ENCODE measurements around the gene EML5.
A peak's percentile ranks its signal among the peaks of the same experiment; 100 is the strongest.
"Not testable (repeated sequence)": the region's sequence is repeated elsewhere in the genome, so short reads cannot be mapped to it uniquely, and the experiment has no call there.

EML5 gene

GRCh38 chr14:88802596-88802995 lies 9.8 kb upstream of the EML5 start:
- no peak for DNase-seq (ENCODE audit: low read depth in 2 of 2)

- DNase-seq (ENCODE audit: low read depth in 2 of 2) = no peak
Measured at GRCh38 chr14:88799522-88799921, 6.8 kb upstream of the EML5 start.

DNA sequence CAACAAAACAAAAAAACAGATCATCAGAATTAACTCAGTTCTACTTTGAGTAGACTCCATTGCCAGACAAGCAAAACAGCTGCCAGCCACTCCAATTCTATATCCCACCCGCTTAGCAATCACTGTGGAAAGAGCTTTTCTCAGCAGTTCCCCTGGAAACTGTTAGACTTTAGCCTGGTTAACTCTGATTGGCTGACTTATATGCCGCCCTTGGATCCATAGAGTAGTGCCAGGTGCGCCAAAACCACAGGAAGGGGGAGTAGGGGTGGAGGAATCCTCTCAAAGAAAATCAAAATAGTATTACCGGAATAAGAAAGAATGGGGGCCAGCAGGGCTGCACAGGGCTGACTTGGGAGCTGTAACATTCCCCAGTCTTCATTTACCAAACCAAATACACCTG lies 5.4 kb upstream of the EML5 start:
- no peak for DNase-seq (ENCODE audit: low read depth in 2 of 2)

GRCh38 chr14:88793259-88793625 lies 489 bp upstream of the EML5 start:
- DNase-seq (ENCODE audit: low read depth in 2 of 2) = no peak

- peak in 1 of 2 donors; percentile 26 for DNase-seq (ENCODE audit: low read depth in 2 of 2)
Measured at GRCh38 chr14:88791629-88792472, 902 bp downstream of the EML5 start.

- DNase-seq (ENCODE audit: low read depth in 2 of 2) = no peak
Measured at GRCh38 chr14:88791252-88791621, 1.5 kb downstream of the EML5 start.

DNA sequence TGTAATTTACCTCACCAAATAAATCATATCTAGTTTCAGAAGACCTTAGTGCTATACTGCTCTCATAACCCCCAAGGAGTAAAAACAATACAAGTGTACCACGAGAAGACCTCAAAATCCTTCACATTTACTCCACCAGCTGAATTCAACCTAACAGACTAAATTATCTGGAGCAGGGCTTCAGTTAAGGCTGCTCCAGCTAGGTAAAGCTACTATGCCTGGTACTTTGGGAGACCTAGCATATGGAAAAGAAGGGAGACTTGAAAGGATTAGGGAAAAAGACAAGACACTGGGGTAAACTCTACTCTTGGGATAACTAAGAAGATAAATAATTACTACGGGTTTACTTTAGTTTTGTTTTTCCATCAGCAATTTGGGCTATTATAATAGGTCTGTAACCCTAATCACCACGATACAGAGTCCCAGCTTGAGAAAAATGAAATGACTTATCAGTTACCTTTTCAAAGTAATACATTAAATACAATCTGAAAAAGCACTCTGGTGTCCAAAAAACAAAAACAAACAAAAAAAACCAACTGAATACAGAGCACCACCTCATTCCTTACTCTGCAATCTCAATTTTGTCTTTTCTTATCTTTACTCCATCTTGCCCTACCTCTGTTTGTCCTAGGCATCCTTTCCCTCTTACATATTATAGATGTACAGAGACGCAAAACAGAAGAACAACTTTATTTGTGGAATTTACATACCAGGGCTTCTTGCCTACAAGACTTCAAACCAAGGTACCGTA lies 2.1 kb downstream of the EML5 start:
- no peak for DNase-seq (ENCODE audit: low read depth in 2 of 2)

DNA sequence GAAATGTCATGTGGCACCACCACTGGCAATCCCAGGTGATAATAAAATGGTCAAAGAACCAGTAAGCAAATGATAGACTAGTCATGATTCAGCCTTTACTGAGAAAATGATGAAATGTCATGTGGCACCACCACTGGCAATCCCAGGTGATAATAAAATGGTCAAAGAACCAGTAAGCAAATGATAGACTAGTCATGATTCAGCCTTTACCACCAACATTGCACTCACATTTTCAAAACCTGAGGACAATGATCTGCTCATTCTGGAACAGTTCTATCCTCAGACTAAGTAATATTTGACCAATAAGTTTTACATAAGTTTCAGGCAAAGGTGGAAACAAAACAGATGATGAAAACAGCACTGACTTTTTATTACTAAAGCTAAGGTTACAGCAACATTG lies 3.2 kb downstream of the EML5 start:
- DNase-seq (ENCODE audit: low read depth in 2 of 2) = not testable (repeated sequence)

GRCh38 chr14:88786715-88787114 lies 6.0 kb downstream of the EML5 start:
- DNase-seq (ENCODE audit: low read depth in 2 of 2) = no peak

GRCh38 chr14:88785911-88786310 lies 6.8 kb downstream of the EML5 start:
- DNase-seq (ENCODE audit: low read depth in 2 of 2) = no peak

GRCh38 chr14:88775532-88775931 lies 17.2 kb downstream of the EML5 start:
- DNase-seq (ENCODE audit: low read depth in 2 of 2) = no peak

DNA sequence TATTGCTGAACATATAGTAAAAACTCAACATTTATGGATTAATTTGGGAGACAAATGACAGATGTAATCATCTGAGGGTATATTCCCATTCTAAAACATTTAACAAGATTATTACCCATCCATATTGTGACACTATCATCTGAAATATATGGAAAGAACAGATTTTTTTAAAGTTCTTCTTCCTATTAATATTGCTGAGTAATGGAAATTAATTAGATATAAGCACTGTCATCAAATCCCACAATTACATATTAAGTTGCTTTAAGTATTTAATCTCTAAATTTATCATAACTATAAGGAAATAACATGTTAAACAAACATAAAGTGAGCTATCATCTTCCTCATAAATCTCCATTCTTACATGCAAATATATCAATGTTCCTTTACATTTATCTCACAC lies 22.0 kb downstream of the EML5 start:
- no peak for DNase-seq (ENCODE audit: low read depth in 2 of 2)

DNA sequence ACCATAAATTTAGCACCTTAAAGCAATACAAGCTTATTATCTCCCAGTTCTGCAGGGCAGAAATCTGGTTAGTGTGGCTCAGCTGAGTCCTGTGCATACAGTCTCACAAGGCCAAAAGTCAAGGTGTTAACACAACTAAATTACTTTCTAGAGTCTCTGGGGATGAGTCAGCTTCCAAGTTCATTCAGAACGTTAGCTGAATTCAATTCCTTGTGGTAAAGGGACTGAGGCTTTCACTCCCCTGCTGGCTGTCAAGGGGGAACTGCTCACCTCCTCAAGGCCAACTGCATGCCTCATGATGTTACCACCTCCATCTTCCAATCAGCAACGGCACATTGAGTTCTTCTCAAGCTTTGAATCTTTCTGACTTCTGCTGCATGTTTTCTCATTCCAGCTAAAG lies 27.6 kb downstream of the EML5 start:
- no peak for DNase-seq (ENCODE audit: low read depth in 2 of 2)

DNA sequence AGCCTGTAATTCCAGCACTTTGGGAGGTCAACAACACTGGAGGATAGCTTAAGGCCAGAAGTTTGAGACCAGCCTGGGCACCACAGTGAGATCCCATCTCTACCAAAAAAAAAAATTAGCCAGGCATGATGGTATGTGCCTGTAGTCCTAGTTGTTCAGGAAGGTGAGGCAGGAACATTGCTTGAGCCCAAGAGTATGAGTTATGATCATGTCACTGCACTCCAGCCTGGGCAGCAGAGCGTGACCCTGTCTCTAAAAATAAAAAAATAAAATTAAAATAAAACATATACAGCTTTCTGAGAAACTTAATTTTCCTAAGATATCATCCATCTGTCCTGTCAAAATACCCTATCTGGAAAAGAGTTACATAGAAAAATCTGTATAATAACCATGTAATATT lies 38.9 kb downstream of the EML5 start:
- no peak for DNase-seq (ENCODE audit: low read depth in 2 of 2)

DNA sequence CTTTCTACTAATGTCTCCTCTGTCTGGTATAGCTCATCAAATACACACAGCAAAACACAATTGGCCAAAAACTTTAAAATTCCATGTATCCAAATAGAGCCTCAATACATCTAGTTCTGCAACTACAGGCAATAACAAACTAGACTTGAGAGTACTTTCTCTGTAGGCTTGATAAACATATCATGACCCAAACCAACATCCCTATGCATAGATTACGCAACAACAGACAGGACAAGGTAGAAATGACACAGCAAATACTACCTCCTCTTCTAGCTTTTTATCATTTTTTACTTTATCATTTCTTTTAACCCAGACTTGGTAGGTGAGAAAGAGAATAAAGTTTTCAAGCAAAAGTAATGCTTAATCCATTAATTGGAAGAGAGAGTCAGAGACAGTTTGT lies 41.8 kb downstream of the EML5 start:
- no peak for DNase-seq (ENCODE audit: low read depth in 2 of 2)

DNA sequence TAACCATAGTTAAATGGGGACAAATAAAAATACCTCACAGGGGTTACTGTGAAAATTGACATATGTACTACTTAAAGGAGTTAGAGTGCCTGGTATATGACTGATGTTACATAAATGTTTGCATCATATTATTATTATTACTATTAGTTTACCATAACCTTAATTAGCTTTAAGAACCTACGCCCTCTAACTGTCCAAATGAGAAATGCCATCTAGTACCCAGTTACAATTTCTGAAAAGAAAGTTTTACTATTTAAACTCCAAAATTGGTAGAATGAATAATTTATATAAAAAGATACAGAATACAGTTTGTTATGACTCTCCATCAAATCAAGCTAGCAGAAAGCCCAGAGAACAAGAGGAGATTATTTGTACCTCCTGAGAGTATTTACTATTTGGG lies 42.3 kb downstream of the EML5 start:
- no peak for DNase-seq (ENCODE audit: low read depth in 2 of 2)

DNA sequence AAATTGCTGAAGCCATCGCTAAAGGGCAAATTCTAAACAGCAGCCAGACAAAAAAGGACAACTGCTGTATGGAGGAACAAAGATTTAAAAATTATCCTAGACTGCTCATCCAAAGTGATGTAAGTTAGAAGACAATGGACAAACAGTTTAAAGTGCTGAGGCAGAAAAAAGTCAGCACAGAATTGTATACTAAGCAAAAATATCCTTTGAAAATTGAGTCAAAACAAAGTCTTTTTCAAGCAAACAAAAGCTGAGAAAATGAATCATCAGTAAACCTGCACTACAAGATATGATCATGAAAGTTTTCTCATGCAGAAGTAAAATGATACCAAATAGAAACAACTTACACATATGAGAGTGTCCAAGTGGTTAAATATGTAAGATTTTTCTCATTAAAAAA lies 43.6 kb downstream of the EML5 start:
- no peak for DNase-seq (ENCODE audit: low read depth in 2 of 2)

GRCh38 chr14:88748288-88748687 lies 44.5 kb downstream of the EML5 start:
- no peak for DNase-seq (ENCODE audit: low read depth in 2 of 2)

- DNase-seq (ENCODE audit: low read depth in 2 of 2) = no peak
Measured at GRCh38 chr14:88746052-88746451, 46.7 kb downstream of the EML5 start.

- no peak for DNase-seq (ENCODE audit: low read depth in 2 of 2)
Measured at GRCh38 chr14:88737245-88737644, 55.5 kb downstream of the EML5 start.

DNA sequence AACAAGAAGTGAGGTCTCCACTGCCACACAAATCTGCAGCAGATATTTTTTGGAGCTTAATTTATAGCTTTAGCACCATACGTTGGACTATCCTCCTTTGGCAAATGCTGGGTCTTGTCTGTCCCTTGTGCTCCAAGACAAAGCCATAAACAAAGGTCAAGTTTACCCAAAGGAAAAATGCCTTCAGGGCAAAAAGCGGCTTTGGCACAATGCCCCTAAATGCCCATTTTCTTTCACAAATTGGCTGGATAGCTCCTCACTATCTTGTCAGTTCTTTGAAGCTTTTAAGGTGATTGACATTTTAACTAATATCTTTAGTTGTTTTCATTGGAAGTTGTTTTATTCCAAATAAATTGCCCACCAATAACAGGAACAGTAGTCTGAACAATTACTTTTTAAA lies 59.6 kb downstream of the EML5 start:
- DNase-seq (ENCODE audit: low read depth in 2 of 2) = no peak

DNA sequence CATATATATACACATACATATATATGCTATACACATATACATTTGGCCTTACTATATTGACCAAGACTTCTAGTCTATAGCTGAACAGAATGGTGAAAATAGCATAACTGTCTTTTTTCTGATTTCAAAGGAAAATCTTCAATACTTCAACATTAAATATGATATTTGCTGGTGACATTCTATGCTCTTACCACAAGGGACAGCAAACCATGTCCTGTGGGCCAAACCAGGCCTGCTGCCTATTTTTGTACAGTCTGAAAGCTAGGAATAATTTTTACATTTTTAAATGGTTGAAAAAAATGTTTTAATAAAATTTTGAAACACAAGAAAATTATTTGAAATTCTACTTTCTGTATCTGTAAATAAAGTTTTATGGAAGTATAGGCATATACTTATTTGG lies 63.6 kb downstream of the EML5 start:
- DNase-seq (ENCODE audit: low read depth in 2 of 2) = no peak

DNA sequence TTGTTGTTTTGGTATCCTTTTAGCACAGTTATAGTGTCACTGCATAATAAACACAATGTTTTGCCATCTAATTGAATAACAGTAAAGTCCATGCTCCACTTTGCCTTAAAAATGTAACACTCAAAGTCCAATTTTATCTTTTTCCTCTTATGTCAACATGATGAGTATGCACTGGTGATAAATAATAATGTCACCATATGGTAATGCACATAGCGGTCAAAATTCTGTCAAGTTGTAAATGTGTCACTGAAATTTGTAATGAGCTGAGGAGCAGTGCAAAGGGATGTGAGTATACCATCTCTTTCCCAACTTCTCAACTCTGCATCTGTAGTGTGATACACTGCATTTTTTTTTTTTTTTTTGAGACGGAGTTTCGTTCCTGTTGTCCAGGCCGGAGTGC lies 65.7 kb downstream of the EML5 start:
- no peak for DNase-seq (ENCODE audit: low read depth in 2 of 2)

Measured in activated CD4-positive, alpha-beta T cell treated with anti-CD3 and anti-CD28 coated beads for 24 hours (primary cell).